Lower leg skin (tissue), 3 donors: ENCODE data around the gene NCOA5.

ENCODE experiments used
- POLR2A ChIP-seq, 2 donors: fragments of 450-650 bp; IDR thresholded peaks; one replicate each; pipeline ENCODE4 v1.6.1; 2016 to 2017; ENCODE audit warnings: antibody characterized with exemption in 2 of 2, mild to moderate bottlenecking in 1 of 2, moderate library complexity in 1 of 2
- TF ChIP-seq, protein P1 (sequence below), 3 donors: fragments of 450-650 bp; IDR thresholded peaks; one replicate each; pipeline ENCODE4 v1.5.1; 2016; ENCODE audit warnings: antibody characterized with exemption in 3 of 3, mild to moderate bottlenecking in 3 of 3, moderate library complexity in 2 of 3

DNA sequence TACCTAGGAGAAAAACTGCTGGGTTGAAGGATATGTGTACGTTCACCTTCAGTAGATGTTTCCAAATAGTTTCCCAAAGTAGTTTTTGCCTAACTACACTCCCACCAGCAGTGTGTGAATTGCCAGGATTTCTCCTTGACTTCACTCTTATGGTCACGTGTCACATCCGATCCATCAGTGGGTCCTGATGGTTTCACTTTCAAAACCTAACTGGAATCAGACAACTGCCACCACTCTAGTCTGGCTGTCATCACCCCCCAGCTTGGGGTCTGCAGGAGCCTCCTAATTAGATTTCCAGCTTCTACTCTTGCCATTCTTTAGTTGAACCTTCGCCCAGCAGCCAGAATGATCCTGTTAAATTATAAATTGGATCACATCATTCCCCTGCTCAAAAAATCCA, 69.2 kb downstream of the NCOA5 start:
- TF ChIP-seq, protein P1, sequence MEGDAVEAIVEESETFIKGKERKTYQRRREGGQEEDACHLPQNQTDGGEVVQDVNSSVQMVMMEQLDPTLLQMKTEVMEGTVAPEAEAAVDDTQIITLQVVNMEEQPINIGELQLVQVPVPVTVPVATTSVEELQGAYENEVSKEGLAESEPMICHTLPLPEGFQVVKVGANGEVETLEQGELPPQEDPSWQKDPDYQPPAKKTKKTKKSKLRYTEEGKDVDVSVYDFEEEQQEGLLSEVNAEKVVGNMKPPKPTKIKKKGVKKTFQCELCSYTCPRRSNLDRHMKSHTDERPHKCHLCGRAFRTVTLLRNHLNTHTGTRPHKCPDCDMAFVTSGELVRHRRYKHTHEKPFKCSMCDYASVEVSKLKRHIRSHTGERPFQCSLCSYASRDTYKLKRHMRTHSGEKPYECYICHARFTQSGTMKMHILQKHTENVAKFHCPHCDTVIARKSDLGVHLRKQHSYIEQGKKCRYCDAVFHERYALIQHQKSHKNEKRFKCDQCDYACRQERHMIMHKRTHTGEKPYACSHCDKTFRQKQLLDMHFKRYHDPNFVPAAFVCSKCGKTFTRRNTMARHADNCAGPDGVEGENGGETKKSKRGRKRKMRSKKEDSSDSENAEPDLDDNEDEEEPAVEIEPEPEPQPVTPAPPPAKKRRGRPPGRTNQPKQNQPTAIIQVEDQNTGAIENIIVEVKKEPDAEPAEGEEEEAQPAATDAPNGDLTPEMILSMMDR (IDR thresholded peaks at IDR 0.05) = no peak
- TF ChIP-seq POLR2A (IDR thresholded peaks at IDR 0.05) = no peak
